SK-N-MC (cell line): Measurements from ENCODE around the gene CEP104.

ENCODE experiments used
- EZH2 ChIP-seq: fragments of 200-600 bp; sonication (generic); IDR thresholded peaks from one replicate; pipeline ENCODE4 v1.6.1; 2017; ENCODE audit warnings: antibody characterized with exemption
- FOXP2 ChIP-seq: optimal IDR thresholded peaks from 2 replicates; pipeline ENCODE3; 2011; ENCODE audit warnings: mild to moderate bottlenecking, moderate library complexity; ENCODE audit not compliant: insufficient read depth; ENCODE audit errors: extremely low read length, control extremely low read depth
- POLR2AphosphoS5 ChIP-seq: IDR thresholded peaks from 2 replicates; pipeline ENCODE4 v1.6.1; 2012; ENCODE audit warnings: mild to moderate bottlenecking, low read depth, low read length, borderline replicate concordance

DNA sequence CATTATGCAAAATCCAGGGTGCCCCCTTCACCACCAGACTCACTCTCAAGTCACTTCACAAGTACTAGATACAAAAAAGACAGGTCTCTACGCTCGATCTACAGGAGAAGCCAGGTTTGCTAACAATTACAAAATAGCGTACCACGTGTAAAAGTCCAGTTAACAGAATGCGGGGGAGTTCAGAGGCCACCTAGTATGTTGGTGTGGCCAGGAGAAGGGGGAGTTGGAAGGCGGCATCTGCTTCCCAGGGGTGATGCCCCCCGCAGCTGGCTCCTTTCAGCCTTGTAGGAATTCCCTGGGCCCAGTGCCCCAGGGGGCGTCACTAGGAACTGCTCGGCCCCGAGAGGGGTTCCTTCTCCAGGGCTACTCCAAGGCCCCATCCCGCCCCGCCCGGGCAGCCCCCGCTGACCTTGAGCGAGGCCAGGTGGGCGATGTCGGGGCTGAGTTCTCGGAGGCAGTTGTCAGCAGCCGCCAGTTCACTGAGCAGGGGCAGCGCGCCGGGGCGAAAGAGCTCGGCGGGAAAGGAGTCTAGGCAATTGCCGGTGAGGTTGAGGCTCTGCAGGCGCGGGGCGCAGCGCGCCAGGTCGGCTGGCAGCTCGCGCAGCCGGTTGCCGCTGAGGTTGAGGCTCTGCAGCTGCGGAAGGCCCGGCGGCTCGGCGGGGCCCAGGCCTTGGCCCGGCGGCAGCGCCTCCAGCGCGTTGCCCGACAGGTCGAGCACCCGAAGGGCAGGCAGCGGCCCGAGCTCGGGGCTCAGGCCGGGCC is 61.4 kb downstream of the CEP104 start:
- TF ChIP-seq POLR2AphosphoS5: no peak
- no peak for TF ChIP-seq EZH2
- TF ChIP-seq FOXP2: no peak
